CD4-positive, alpha-beta T cell (primary cell): ENCODE measurements around the gene CPNE8. TPM values are rescaled to one million over a fixed set of nuclear protein-coding genes. Genes with fewer than 3 reads are reported as not detected.

ENCODE experiments used
- ATAC-seq: fragments of 200-7000 bp; cut with Tn5 transposase; one replicate; pipeline ENCODE4 v1.10.0; 2022; ENCODE audit warnings: mild to moderate bottlenecking; ENCODE audit not compliant: poor library complexity
- CTCF ChIA-PET: fragments of 350-600 bp; sonication (Branson Sonifier 250); formaldehyde crosslinking; loops from one replicate; lab custom pipeline; 2021; ENCODE audit warnings: antibody characterized with exemption, inconsistent platforms; lab: Charles Lee
- POLR2A ChIA-PET: fragments of 350-600 bp; sonication (Branson Sonifier 250); formaldehyde crosslinking; loops from one replicate; lab custom pipeline; 2021; ENCODE audit warnings: antibody characterized with exemption, inconsistent platforms; lab: Charles Lee
- DNase-seq, 14 experiments: peaks; one replicate each; pipeline ENCODE4 v3.0.0-alpha.2; 2013 to 2020; ENCODE audit warnings: mixed read lengths in 2 of 14
- H3K27ac ChIP-seq, 2 donors: one replicate each; pipeline versions ENCODE4 v1.5.1 to v1.7.0; 2013; ENCODE audit warnings: low read length in 2 of 2, low read depth in 1 of 2, mild to moderate bottlenecking in 1 of 2
- H3K27me3 ChIP-seq, 2 experiments: 1 replicate in 1 of 2; 2 replicates in 1 of 2; pipeline versions ENCODE4 v1.6.1 to v1.7.0; 2013; ENCODE audit warnings: low read length in 2 of 2, control low read depth in 1 of 2, mild to moderate bottlenecking in 1 of 2, moderate library complexity in 1 of 2; ENCODE audit not compliant: insufficient read depth in 2 of 2, control insufficient read depth in 1 of 2
- H3K36me3 ChIP-seq: one replicate; pipeline ENCODE4 v1.6.1; 2013; ENCODE audit warnings: low read length, control low read depth; ENCODE audit not compliant: insufficient read depth
- H3K4me1 ChIP-seq: one replicate; pipeline ENCODE4 v1.6.1; 2013; ENCODE audit warnings: low read length, control low read depth; ENCODE audit not compliant: insufficient read depth
- H3K4me3 ChIP-seq: one replicate; pipeline ENCODE4 v1.5.1; 2013; ENCODE audit warnings: mild to moderate bottlenecking, low read length, moderate library complexity
- H3K9me3 ChIP-seq, 2 experiments: 1 replicate in 1 of 2; 2 replicates in 1 of 2; pipeline versions ENCODE4 v1.6.1 to v1.7.0; 2013; ENCODE audit warnings: low read length in 2 of 2, mild to moderate bottlenecking in 2 of 2, control low read depth in 1 of 2, moderate library complexity in 1 of 2; ENCODE audit not compliant: control insufficient read depth in 1 of 2, insufficient read depth in 1 of 2
- H3K27ac Mint-ChIP-seq: one replicate; pipeline ENCODE4 v1.8.0; 2020; ENCODE audit warnings: mixed read lengths
- H3K27me3 Mint-ChIP-seq: one replicate; pipeline ENCODE4 v1.8.0; 2021; ENCODE audit warnings: mixed read lengths
- H3K36me3 Mint-ChIP-seq: one replicate; pipeline ENCODE4 v1.8.0; 2021; ENCODE audit warnings: low read depth, mixed read lengths
- H3K4me1 Mint-ChIP-seq: one replicate; pipeline ENCODE4 v1.8.0; 2021; ENCODE audit warnings: low read depth, mixed read lengths
- H3K4me3 Mint-ChIP-seq: one replicate; pipeline ENCODE4 v1.8.0; 2020; ENCODE audit warnings: mild to moderate bottlenecking, mixed read lengths
- H3K9me3 Mint-ChIP-seq: one replicate; pipeline ENCODE4 v1.8.0; 2020; ENCODE audit warnings: mixed read lengths
- intact Hi-C, 2 experiments: fragments of 100-400 bp; cut with DNase I in 1 of 2; cut with micrococcal nuclease in 1 of 2; formaldehyde crosslinking; loops; one replicate each; pipeline versions ENCODE4 v1.15.1 to v1.9.0; 2023 to 2025; cut with DNase I, micrococcal nuclease
- total RNA-seq, 174 experiments: library from RNA in 2 of 174; stranded (reverse) in 2 of 174; gene quantifications; one replicate each; pipeline ENCODE4 v1.2.3 and lab custom pipeline; 2021 to 2026
- TF ChIP-seq, protein P1 (sequence below): fragments of 200-600 bp; IDR thresholded peaks from one replicate; pipeline ENCODE4 v1.8.0; 2022; ENCODE audit warnings: antibody characterized with exemption, mild to moderate bottlenecking

The CPNE8 gene
- total RNA-seq, 2 experiments from 2014 or later: 2.7 to 3.6 TPM

DNA sequence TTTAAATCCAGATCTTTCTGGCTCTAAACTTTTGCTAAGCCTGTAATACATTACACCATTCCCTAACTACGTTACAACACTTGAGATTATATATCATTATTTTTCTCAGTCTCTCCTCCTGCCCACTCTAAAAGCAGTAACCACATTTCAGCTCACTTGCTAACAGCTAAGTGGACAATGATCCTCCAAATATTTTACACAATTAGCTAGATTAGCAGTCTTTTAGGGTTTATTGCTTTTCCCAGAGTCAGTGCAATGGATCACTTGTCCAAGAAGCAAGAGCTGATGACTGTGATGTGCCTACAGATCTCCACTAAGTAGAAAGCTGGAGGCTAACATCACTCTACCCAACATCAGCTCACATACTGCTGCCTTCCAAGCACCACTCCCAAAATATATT is 17.6 kb downstream of the CPNE8 start:
- no peak for DNase-seq
- Histone ChIP-seq H3K27me3 (no peaks in the 10 kb centered on the region), H3K4me3 (no peak overlapping the region), H3K9me3 (peaks cover 0 to 4% of the 10 kb centered on the region in 2 experiments), H3K27ac (no peak overlapping the region), H3K4me1 (no peaks in the 10 kb centered on the region), H3K36me3 (no peaks in the 10 kb centered on the region)
- no peak for ATAC-seq
- Mint-ChIP-seq H3K4me1 (no peaks in the 10 kb centered on the region), H3K36me3 (no peaks in the 10 kb centered on the region), H3K4me3 (no peak overlapping the region), H3K9me3 (no peaks in the 10 kb centered on the region), H3K27me3 (no peaks in the 10 kb centered on the region), H3K27ac (no peak overlapping the region)
- intact Hi-C loops: loop anchor here in 1 of 2 experiments (5.0 kb wide), 1 partner anchor 50 kb away; no protein-coding TSS in a partner anchor
- ChIA-PET CTCF (no interaction called here), POLR2A (no interaction called here)
- TF ChIP-seq, protein P1, sequence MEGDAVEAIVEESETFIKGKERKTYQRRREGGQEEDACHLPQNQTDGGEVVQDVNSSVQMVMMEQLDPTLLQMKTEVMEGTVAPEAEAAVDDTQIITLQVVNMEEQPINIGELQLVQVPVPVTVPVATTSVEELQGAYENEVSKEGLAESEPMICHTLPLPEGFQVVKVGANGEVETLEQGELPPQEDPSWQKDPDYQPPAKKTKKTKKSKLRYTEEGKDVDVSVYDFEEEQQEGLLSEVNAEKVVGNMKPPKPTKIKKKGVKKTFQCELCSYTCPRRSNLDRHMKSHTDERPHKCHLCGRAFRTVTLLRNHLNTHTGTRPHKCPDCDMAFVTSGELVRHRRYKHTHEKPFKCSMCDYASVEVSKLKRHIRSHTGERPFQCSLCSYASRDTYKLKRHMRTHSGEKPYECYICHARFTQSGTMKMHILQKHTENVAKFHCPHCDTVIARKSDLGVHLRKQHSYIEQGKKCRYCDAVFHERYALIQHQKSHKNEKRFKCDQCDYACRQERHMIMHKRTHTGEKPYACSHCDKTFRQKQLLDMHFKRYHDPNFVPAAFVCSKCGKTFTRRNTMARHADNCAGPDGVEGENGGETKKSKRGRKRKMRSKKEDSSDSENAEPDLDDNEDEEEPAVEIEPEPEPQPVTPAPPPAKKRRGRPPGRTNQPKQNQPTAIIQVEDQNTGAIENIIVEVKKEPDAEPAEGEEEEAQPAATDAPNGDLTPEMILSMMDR: no peak

DNA sequence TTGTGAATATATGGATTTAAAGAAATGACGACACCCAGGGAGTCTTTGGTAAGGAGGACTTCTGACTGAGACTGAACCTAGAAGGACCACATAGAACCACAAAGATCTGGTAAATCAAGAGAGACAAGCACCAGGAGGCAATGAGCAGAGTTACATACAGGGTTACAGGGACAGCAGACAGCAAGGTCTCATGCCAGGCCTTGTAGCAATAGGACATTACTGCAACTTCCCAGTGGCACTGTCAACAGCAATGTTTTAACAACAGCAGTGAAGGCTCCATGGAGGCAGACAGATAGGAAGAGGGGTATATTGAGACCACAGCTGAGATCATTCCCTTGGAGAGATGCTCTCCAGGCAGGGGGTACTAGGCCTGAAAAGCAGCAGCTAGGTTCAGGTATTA is 18.5 kb downstream of the CPNE8 start:
- TF ChIP-seq, protein P1: no peak
- ChIA-PET CTCF (no interaction called here), POLR2A (no interaction called here)
- DNase-seq (no peak), ATAC-seq (no peak)
- Mint-ChIP-seq H3K27ac (no peak overlapping the region), H3K36me3 (no peaks in the 10 kb centered on the region), H3K27me3 (no peaks in the 10 kb centered on the region), H3K4me3 (no peak overlapping the region), H3K9me3 (no peaks in the 10 kb centered on the region), H3K4me1 (no peaks in the 10 kb centered on the region)
- no peaks in the 10 kb centered on the region for H3K36me3 ChIP-seq
- intact Hi-C loops: loop anchor here in 1 of 2 experiments (5.0 kb wide), 1 partner anchor 50 kb away; no protein-coding TSS in a partner anchor
- H3K9me3 ChIP-seq: peaks cover 0 to 4% of the 10 kb centered on the region in 2 experiments
- no peaks in the 10 kb centered on the region for H3K4me1 ChIP-seq
- H3K27ac ChIP-seq: no peak overlapping the region
- H3K4me3 ChIP-seq: no peak overlapping the region
- H3K27me3 ChIP-seq: no peaks in the 10 kb centered on the region

DNA sequence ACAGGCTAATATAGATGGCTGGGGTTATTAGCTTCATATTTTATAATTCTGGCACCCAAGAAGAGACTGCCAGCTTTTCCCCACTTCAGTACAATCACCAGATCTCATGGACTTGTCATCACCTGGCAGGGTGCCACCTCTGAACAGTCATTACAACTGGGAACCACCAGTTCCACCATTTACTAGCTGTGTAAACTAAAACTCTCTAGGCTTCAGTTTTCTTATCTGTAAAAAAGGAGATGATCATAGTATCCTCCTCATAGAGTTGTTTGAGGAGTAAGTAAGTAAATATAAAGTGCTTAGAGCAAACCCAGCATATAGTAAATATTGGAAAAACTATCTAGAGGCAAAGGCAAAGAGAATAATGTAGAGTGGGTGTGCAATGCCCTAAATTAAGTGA is 19.3 kb downstream of the CPNE8 start:
- no peaks in the 10 kb centered on the region for H3K9me3 Mint-ChIP-seq
- intact Hi-C loops: loop anchor here in 1 of 2 experiments (5.0 kb wide), 1 partner anchor 51 kb away; no protein-coding TSS in a partner anchor

More for the DNA sequence above, 19.3 kb downstream of the CPNE8 start:
- Mint-ChIP-seq H3K27me3 (no peaks in the 10 kb centered on the region), H3K27ac (no peak overlapping the region), H3K4me3 (no peak overlapping the region), H3K36me3 (no peaks in the 10 kb centered on the region), H3K4me1 (no peaks in the 10 kb centered on the region)
- Histone ChIP-seq H3K4me1 (no peaks in the 10 kb centered on the region), H3K4me3 (no peak overlapping the region), H3K27ac (no peak overlapping the region), H3K27me3 (no peaks in the 10 kb centered on the region), H3K9me3 (no peaks in the 10 kb centered on the region), H3K36me3 (no peaks in the 10 kb centered on the region)
- CTCF ChIA-PET: no interaction called here
- DNase-seq (peak in 1 of 14 experiments; percentile 13), ATAC-seq (no peak)
- TF ChIP-seq, protein P1: no peak
- POLR2A ChIA-PET: no interaction called here
